ENCODE data around the gene CTRB2. TPM values are rescaled to one million over a fixed set of nuclear protein-coding genes. Genes with fewer than 3 reads are reported as not detected.
"Not testable (repeated sequence)": the region's sequence is repeated elsewhere in the genome, so short reads cannot be mapped to it uniquely, and the experiment has no call there.

Gene CTRB2
- total RNA-seq, 6 donors from 2014 or later = 9.8 to 15.9 TPM; not detected in 4

DNA sequence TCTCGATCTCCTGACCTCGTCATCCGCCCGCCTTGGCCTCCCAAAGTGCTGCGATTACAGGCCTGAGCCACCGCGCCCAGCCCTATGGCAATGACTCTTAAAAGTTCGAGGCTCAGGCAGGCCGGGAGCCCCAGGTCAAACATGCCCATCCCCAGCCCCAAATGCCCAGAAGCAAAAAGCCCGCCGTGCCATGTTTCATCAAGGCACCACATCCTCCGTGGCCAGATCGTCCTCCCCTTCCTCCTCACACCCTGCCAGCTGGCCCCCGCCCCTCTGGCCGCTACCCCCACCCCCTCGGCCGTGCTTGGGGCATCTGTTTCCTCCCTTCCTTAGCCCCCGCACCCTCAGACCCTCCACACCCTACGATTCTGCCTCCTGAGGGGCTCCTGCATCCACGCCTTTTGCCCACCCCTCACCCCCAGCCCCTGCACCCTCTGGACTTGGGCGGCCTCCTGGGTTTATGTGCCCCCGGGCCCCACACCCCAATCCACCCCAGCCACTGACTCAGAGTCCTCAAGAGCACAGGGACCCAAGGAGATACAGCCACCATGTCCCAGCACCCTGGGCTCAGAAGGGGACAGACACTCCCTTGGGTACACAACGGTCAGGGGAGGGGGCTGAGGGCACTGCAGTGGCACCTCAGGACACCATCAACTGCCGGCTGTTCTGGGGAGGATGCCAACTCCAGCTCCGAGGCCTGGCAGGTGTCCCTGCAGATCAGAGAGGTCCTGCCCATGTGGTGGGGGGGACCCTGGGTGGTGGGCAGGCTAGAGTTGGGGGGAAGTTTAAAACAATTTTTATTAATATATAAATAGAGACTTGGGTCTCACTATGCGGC, 18.9 kb upstream of the CTRB2 start:
- TF ChIP-seq EP300 (IDR thresholded peaks at IDR 0.05) (no peak), POLR2A (IDR thresholded peaks at IDR 0.05) (no peak), POLR2AphosphoS5 (IDR thresholded peaks at IDR 0.05) (peak in 1 of 2 donors; percentile 17)
- TF ChIP-seq, protein P1, sequence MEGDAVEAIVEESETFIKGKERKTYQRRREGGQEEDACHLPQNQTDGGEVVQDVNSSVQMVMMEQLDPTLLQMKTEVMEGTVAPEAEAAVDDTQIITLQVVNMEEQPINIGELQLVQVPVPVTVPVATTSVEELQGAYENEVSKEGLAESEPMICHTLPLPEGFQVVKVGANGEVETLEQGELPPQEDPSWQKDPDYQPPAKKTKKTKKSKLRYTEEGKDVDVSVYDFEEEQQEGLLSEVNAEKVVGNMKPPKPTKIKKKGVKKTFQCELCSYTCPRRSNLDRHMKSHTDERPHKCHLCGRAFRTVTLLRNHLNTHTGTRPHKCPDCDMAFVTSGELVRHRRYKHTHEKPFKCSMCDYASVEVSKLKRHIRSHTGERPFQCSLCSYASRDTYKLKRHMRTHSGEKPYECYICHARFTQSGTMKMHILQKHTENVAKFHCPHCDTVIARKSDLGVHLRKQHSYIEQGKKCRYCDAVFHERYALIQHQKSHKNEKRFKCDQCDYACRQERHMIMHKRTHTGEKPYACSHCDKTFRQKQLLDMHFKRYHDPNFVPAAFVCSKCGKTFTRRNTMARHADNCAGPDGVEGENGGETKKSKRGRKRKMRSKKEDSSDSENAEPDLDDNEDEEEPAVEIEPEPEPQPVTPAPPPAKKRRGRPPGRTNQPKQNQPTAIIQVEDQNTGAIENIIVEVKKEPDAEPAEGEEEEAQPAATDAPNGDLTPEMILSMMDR (IDR thresholded peaks at IDR 0.05) = no peak
- no peak overlapping the region for H3K27ac ChIP-seq
- ATAC-seq (ENCODE audit: low FRiP score in 2 of 2) (no peak), DNase-seq (peak in 1 of 2 donors; percentile 43)
- no peaks in the 10 kb centered on the region for H3K9me3 ChIP-seq
- no peaks in the 10 kb centered on the region for H3K27me3 ChIP-seq
- H3K4me3 ChIP-seq = no peak overlapping the region
- WGBS, 2 donors = 70 to 76% methylated on average over 13 to 23 of the region's 26 CpGs
- peaks cover 0 to 30% (median 22%) of the 10 kb centered on the region in 4 donors for H3K36me3 ChIP-seq
- peaks cover 0 to 11% (median 6%) of the 10 kb centered on the region in 4 donors for H3K4me1 ChIP-seq

DNA sequence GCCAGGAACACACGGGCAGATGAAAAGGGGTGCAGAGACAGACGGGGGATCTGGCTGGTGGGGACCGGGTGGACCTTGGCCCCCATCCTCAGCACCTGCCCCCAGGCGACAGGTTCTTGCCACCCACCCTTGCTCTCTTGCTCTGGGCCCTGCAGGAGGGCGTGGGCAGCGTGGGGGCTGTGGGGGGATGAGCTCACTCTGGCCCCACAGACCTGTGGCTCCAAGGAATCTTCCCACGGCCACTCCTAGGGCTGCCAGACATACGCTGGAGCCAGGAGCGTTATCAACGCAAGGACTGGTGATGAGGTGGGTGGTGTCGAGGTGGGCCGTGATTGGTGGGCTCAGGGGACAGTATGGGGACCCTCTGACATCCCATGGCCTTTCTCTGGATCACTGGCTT, 18.1 kb upstream of the CTRB2 start:
- no peak overlapping the region for H3K27ac ChIP-seq
- peak in 1 of 2 donors; percentile 11 for ATAC-seq (ENCODE audit: low FRiP score in 2 of 2)
- no peaks in the 10 kb centered on the region for H3K27me3 ChIP-seq
- no peaks in the 10 kb centered on the region for H3K9me3 ChIP-seq
- H3K36me3 ChIP-seq = peaks cover 0 to 29% (median 22%) of the 10 kb centered on the region in 4 donors
- DNase-seq = no peak
- H3K4me1 ChIP-seq = peaks cover 0 to 4% (median 2%) of the 10 kb centered on the region in 4 donors
- 65 to 71% methylated on average over 11 to 12 of the region's 12 CpGs for WGBS, 2 donors
- no peak for TF ChIP-seq EP300 (IDR thresholded peaks at IDR 0.05)
- TF ChIP-seq POLR2A (IDR thresholded peaks at IDR 0.05) = no peak
- TF ChIP-seq, protein P1 (IDR thresholded peaks at IDR 0.05) = no peak
- H3K4me3 ChIP-seq = no peak overlapping the region

DNA sequence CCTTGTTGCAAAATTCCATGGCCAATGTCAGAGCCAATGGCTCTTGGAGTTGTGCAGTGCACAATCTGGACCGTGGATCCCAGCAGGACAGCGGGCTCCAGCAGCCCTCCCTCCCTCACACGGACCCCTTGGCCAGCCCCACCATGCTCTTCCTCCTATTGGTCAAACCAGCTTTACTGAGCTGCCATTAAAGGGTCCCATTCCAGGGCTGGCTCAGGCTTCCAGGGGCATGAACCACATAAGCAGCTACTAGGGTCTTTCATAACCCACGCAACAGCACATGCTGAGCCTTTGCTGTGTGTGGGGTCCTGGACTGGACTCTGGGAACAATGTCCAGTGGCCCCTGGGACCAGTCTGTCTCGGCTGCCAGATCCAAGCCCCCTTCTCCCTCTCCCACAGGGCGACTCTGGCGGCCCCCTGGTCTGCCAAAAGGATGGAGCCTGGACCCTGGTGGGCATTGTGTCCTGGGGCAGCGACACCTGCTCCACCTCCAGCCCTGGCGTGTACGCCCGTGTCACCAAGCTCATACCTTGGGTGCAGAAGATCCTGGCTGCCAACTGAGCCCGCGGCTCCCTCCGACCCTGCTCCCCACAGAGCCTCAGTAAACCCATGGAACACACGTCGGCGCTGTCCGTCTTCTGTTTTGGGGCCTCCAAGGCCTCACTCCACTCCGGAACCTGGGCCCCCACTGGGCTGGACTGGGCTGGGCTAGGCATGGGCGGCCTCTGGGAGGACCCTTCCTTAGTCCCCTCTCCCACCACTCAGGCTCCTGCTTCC, 17.5 kb upstream of the CTRB2 start:
- 72 to 80% methylated on average over 7 to 20 of the region's 20 CpGs for WGBS, 2 donors
- Histone ChIP-seq H3K27ac (no peak overlapping the region), H3K36me3 (peaks cover 0 to 23% (median 18%) of the 10 kb centered on the region in 4 donors), H3K9me3 (no peaks in the 10 kb centered on the region), H3K4me1 (peaks cover 0 to 2% (median 0%) of the 10 kb centered on the region in 4 donors), H3K27me3 (no peaks in the 10 kb centered on the region), H3K4me3 (no peak overlapping the region)
- TF ChIP-seq POLR2A (IDR thresholded peaks at IDR 0.05) = no peak
- ATAC-seq (ENCODE audit: low FRiP score in 2 of 2) = peak in 1 of 2 donors; percentile 3
- DNase-seq = peak in 1 of 2 donors; percentile 67

DNA sequence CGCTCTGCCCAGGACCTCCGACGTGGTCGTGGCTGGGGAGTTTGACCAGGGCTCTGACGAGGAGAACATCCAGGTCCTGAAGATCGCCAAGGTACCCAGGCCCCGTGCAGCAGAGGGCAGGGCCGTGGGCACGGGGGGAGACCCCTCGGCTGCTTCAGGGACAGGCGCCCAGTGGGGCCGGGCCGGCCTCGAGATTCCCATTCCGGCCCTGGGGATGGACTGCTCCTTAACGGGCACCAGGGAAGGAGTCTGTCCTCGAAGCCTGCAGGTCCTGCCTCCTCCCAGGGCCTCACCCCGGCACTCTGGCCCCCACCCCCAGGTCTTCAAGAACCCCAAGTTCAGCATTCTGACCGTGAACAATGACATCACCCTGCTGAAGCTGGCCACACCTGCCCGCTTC, 16.2 kb upstream of the CTRB2 start:
- H3K4me3 ChIP-seq, H3K36me3 ChIP-seq, H3K27ac ChIP-seq, H3K27me3 ChIP-seq, H3K9me3 ChIP-seq: not testable (repeated sequence)
- peaks cover 0 to 10% (median 0%) of the 10 kb centered on the region in 4 donors for H3K4me1 ChIP-seq
- DNase-seq (peak in 1 of 2 donors; percentile 72), ATAC-seq (ENCODE audit: low FRiP score in 2 of 2) (peak in 1 of 2 donors; percentile 13)
- WGBS, 2 donors = 92% methylated on average over 9 of the region's 20 CpGs; no CpG with 5 or more reads in 1 of the 2 donors

DNA sequence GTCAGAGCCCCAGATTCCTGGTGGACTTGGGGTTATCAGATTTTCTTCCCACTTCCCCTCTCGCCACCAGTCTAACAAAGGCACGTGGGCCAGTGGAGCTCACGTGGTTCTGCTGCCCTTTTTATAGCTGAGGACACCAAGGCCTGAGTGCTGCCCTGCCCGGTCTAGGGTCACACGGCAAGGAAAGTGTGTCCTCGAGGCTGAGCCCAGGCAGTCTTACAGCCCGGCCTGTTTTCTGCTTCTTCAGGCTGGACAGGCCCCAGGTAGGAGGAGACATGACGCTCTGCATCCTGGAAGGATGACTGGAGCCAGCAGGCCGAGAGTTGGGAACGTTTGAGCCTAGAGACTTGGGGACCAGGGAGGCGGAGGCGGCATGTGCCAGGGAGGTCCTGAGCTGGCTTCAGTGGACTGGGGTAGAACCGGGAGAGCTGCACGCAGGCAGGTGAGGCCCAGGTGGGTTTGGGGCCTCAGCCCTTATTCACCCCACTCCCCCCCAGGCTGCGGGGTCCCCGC, 15.4 kb upstream of the CTRB2 start:
- no peak overlapping the region for H3K27ac ChIP-seq
- H3K27me3 ChIP-seq = no peaks in the 10 kb centered on the region
- peaks cover 0 to 2% (median 0%) of the 10 kb centered on the region in 4 donors for H3K36me3 ChIP-seq
- WGBS, 2 donors = 81 to 82% methylated on average over 11 to 15 of the region's 16 CpGs
- peaks cover 0 to 10% (median 0%) of the 10 kb centered on the region in 4 donors for H3K4me1 ChIP-seq
- TF ChIP-seq EP300 (IDR thresholded peaks at IDR 0.05) (no peak), POLR2AphosphoS5 (IDR thresholded peaks at IDR 0.05) (no peak), POLR2A (IDR thresholded peaks at IDR 0.05) (no peak)
- TF ChIP-seq, protein P1 (IDR thresholded peaks at IDR 0.05) = no peak
- DNase-seq = peak in 1 of 2 donors; percentile 67
- H3K4me3 ChIP-seq = no peak overlapping the region
- H3K9me3 ChIP-seq = no peaks in the 10 kb centered on the region
- peak in 1 of 2 donors; percentile 13 for ATAC-seq (ENCODE audit: low FRiP score in 2 of 2)
